GM18511 (cell line): ENCODE measurements around the gene TOMT.
A peak's percentile ranks its signal among the peaks of the same experiment; 100 is the strongest.

Experiments
- ATAC-seq: cut with Tn5 transposase; IDR thresholded peaks from one replicate; pipeline ENCODE4 v1.9.1; 2021; ENCODE audit warnings: mild to moderate bottlenecking, moderate library complexity; ENCODE audit not compliant: unreplicated experiment

Gene TOMT

DNA sequence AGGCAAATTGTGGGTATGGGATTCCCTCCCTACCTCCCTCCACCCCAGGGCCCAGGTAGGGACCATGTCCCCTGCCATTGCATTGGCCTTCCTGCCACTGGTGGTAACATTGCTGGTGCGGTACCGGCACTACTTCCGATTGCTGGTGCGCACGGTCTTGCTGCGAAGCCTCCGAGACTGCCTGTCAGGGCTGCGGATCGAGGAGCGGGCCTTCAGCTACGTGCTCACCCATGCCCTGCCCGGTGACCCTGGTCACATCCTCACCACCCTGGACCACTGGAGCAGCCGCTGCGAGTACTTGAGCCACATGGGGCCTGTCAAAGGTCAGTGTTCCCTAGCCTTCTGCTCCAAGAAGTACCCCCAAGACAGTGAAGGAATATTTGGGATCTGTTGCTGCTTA, at the start of gene TOMT:
Gene TOMT, plus strand, starts transcription at position 37 of the 400 bp plus-strand sequence. Its CDS starts 28 bp downstream, at position 65.
- no peak for ATAC-seq

DNA sequence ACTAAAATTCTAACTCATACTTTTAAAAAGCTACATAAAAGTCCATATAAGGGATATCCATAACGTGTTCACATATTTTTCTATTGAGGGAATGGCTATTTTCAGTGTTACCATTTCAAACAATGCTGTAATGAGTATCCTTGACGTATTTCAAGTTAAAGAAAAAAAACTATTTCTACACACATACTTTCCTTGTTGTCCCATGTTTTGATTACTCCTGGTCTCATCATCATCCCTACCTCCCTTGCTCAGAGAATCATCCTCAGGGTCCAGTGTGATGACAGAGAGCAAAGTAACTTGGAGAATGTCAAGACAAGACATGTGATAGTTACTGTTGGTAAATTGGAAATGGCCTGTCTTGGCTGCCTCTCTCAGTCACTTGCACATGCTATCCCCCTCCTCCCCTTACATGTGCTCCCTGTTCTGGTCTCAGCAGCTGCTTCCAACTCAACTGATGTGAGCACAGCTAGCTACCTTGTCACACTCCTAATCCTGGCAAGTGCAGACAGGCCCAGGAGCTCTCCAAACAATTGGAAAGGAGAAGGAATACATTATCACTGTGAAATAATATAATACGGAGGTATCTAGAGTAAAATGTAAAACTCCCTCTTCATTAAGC, 47.2 kb upstream of the TOMT start:
- ATAC-seq = no peak

- ATAC-seq = no peak
These were observed 43.9 kb upstream of the TOMT start for GRCh38 chr11:72061739-72062396.

- no peak for ATAC-seq
These were observed 38.9 kb upstream of the TOMT start for GRCh38 chr11:72066855-72067254.

DNA sequence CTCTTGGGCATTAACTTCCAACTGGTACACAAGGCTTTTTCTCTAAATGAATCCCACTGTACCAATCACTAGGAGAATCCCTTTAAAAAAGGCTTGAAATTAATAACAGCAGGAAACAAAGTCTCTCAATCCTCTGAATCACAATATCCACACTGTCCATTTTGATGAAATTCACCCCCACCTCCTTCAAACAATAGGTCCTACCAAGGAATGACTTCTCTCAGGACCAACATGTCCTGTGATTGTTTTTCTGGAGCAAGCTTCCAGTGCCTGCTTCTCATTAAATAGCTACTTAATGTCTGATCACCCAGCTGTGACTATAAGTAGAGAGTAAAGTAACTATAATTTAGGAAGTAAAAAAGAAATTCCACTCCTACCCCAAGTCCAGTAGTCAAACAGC, 38.5 kb upstream of the TOMT start:
- ATAC-seq = no peak

- no peak for ATAC-seq
These were observed 38.0 kb upstream of the TOMT start for GRCh38 chr11:72067676-72068075.

- no peak for ATAC-seq
These were observed 36.5 kb upstream of the TOMT start for GRCh38 chr11:72069200-72069599.

GRCh38 chr11:72069787-72070251, 35.9 kb upstream of the TOMT start:
- ATAC-seq = peak; percentile 74

DNA sequence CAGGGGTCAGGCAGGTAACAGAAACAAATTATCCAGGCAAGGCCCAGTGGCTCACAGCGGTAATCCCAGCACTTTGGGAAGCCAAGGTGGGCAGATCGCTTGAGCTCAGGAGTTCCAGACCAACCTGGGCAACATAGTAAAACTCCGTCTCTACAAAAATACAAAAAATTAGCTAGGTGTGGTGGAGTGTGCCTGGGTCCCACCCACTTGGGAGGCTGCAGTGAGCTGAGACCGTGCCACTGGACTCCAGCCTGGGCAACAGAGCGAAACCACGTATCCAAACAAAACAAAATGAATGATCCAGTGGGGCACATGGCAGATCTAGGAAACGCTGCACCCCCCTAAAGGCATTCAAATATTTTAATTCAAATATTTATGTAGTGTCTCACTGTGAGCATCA, 35.2 kb upstream of the TOMT start:
- no peak for ATAC-seq

DNA sequence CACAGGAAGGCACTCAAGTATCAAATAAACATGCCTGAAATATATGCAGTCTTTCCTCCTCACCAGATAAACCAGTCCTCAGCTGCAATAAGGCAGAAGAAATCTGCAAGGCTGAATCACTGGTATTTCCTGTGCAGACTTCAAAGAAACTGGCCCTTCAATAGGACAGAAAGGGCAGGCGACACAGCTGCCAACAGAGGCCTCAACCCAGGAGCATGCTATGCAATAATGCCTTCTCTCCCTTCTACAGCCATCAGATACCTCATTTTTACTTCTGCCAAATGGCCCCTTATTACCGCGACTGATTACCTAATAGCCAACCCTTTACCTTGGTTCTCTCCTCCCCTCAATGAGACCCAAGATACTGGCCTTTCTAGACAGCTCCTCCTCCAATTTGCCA, 33.4 kb upstream of the TOMT start:
- ATAC-seq = no peak

DNA sequence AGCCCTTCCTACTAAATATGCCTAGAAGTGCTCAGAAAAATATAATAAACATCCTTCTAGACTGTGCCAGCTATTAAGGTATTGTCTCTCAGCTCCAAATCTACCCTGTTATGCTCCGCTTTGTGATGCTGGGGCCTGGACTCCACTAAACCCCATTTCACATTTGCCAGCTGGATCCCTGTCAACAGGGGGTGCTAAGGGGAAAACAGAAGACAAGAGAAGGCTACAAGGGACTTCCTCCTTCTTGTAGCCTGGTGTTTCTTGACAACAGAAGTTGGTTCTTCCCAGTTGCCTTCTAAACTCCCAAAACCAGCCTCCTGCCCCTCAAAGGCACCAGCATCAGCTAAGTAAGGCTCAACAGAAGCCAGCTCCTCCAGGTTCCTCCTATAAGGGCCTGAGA, 30.6 kb upstream of the TOMT start:
- no peak for ATAC-seq

DNA sequence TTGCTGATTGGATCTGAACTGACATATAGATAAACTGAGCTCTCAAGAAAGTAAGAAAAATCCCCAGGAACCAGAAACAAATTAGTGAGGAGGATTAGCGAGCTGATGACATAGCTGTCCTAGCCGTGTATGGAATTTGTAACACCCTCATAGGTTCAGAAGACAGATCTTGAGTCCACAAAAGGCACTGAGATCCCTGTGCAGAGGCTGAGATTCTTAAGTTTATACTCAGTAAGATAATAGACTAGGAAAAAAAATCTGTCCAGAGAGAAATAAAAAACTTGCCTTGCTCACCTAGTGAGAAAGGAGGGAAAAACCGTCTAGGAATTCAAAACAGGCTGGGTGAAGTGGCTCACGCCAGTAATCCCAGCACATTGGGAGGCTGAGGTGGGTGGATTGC, 30.0 kb upstream of the TOMT start:
- ATAC-seq = no peak

- ATAC-seq = no peak
These were observed 27.2 kb upstream of the TOMT start for GRCh38 chr11:72078477-72078876.

GRCh38 chr11:72079819-72080325, 25.9 kb upstream of the TOMT start:
- no peak for ATAC-seq

GRCh38 chr11:72080326-72081183, 25.2 kb upstream of the TOMT start, which contains the start of the genes LRRC51 and NUMA1:
Gene LRRC51, plus strand, starts transcription at chr11:72080850. Its CDS starts 8,234 bp downstream, at chr11:72089084.
Gene NUMA1, minus strand, starts transcription at chr11:72080542. Its CDS starts 44,599 bp downstream, at chr11:72035943.
- peak; percentile 96 for ATAC-seq

DNA sequence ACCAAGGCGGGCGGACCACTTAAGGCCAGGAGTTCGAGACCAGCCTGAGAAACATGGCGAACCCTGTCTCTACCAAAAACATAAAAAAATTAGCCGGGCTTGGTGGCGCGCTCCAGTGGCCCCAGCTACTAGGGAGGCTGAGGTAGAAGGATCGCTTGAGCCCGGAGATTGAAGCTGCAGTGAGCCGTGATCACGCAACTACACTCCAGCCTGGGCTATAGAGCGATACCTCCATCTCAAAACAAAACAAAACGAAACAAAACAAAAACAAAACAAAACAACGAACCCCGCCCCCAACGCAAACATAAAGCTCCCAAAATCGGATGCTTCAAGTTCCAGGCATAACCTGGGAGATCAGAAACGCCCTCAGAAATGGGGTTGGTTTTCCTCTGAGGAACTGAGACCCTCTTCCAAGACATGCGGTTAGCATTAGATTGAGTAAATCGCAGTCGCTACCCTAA, 24.5 kb upstream of the TOMT start:
- ATAC-seq = no peak

- ATAC-seq = no peak
These were observed 23.8 kb upstream of the TOMT start for GRCh38 chr11:72081821-72082453.

DNA sequence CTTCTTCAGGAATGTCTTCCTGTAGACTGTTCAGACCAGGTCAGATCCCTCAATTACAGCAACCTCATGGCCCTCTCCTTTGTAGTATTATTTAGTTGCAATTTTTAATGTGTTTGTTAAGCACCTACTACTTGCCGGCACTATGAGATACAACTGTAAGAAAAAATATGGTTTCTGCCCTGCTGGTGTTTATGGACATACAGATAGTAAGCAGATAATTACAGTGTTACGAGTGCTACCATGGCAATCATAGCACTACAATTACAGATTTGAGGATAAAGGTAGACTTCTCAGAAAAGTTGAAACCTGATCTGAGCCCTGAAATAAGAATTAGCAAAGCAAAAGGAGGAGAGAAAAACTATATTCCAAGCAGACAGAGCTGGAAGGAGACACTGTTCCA, 22.3 kb upstream of the TOMT start:
- no peak for ATAC-seq

- no peak for ATAC-seq
These were observed 21.6 kb upstream of the TOMT start for GRCh38 chr11:72084076-72084475.

GRCh38 chr11:72084965-72085364, 20.8 kb upstream of the TOMT start:
- no peak for ATAC-seq
